NCI-H82 (cell line): Measurements from ENCODE around the gene NTN4.
"Not testable (repeated sequence)": the region's sequence is repeated elsewhere in the genome, so short reads cannot be mapped to it uniquely, and the experiment has no call there.

Experiments
- DNase-seq: peaks from one replicate; lab custom pipeline; 2025; lab: John Stamatoyannopoulos, UW

NTN4 gene

DNA sequence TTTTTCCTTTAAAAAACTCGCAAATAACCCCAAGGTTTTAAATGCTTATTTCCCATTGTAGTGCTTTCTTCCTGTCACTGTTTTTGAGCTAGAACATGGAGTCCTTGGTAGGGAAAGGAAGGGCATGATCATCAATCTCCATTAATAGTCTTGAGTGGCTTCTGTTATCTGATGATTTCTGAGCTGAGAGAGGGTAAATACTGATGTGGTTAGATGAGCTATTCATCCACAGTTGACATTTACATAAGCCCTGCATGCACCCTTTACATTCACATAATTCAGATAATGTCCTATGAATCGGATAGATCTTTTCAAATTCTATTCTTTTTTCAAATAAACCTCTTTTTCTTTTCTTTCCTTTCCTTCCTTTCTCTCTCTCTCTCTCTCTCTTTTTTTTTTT is 81.4 kb downstream of the NTN4 start:
- DNase-seq, result peak; percentile 42

DNA sequence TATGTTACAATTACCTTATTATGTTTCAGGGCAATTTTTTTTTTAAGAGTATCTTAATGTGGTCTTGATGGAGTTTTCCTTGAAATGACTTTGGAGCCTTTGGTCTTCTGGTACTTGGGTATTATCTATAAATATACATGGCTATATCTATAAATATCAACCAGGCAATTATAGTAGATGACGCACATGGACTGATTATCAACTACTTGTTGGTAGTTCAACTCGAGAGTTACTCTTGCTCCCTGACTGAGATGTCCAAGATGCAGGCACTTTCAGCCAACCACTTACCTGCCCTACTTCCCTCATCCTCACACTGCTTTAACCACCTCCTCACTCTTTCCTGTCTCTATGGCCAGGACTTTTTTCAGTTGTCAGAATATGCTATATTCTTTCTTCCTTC is 85.4 kb downstream of the NTN4 start:
- DNase-seq, result no peak

DNA sequence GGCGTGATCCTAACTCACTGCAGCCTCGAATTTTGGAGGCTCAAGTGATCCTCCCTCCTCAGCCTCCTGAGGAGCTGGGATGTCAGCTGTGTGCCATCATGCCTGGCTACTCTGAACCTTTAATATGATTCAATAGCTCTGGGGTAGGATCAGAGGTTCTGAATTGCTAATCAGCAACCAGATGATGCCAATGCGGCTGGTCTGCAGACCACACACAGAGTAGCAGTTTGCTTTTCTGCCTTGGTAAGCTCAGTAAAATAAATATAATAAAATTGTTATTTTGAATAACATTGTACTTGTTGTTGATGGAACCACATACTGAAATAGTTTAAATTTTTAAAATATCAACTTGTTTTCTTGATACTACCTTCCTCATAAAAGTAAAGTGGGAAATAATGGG is 86.6 kb downstream of the NTN4 start:
- DNase-seq, result no peak

DNA sequence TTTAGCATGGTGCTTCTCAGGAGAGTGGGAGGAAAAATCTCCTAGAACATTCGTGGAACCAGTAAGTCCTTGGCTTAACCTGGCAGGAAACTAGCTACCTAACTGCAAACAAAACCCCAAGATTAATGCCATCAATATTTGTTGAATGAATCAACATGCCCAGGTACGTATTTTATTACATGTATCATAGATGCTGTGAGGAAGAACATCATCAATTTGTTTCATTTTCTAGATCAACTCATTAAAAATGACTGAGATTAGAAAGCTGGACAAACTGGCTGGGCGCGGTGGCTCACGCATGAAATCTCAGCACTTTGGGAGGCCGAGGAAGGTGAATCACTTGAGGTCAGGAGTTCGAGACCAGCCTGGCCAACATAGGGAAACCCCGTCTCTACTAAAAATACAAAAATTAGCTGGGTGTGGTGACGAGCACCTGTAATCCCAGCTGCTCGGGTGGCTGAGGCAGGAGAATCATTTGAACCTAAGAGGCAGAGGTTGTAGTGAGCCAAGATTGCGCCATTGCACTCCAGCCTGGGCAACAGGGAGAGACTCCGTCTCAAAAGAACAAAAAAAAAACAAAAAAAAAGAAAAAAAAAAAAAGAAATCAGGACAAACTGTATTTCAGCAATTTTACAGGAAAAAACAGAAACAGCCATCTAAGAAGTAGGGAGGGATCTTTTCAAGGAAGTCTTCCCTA is 88.7 kb downstream of the NTN4 start:
- no peak for DNase-seq

DNA sequence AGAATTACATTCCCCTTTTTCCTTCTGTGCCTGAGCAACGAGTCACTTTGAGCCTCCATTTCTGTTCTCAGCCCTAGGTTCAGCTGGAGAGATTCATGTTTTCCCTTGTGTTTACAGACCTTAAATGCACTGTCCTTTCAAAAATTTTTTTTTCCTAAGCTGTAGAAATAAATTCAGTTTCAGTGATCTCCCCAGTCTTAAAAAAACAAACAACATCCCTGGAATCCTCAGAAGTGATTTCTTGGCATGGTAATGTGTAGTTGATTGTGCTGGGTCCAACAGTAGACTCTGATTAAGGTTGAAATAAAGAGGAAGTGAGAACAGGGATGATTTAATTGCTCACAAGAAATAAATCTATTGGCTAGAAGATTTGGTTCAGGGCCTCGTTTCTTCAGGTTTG is 89.3 kb downstream of the NTN4 start:
- DNase-seq, result no peak

DNA sequence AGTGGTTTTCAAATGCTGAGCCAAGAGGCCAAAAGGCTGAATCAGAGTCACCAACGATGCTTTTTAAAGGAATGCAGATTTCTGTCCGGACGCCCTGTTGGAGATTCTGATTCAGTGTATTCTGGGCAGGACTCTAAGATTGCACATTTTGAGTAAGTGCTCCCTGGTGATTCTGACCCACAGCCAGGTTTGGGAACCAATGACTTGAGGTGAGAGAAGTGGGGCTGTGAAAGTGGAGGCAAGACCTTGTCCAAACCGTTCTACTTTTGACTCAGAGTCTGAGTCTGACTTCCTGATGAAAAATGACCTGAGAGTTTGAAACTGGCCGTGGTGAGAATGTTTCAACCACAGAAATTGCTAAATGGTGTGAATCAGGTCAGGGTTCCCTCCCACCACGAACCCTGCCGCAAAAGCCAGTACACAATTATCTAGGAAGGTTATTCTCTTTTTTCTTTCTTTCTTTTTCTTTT is 90.2 kb downstream of the NTN4 start:
- DNase-seq, result no peak

DNA sequence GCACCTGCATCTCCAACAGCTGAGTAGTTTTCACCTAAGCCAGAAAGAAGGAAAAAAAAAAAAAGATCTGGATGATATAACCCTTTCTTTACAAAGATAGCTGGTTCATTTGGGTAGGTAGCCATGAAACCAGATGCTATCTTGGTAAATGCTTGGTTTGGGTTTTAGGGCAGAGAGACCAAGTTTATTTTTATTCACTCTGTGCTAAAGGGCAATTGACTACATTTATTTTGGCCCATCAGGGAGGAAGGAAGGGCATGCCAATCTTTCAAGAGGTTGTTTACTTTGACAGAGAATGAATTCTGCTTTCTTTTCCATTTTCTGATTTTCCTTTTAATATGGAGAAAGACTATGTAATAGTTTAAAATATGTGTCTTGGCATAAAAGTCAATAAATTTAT is 91.0 kb downstream of the NTN4 start:
- DNase-seq, result no peak

DNA sequence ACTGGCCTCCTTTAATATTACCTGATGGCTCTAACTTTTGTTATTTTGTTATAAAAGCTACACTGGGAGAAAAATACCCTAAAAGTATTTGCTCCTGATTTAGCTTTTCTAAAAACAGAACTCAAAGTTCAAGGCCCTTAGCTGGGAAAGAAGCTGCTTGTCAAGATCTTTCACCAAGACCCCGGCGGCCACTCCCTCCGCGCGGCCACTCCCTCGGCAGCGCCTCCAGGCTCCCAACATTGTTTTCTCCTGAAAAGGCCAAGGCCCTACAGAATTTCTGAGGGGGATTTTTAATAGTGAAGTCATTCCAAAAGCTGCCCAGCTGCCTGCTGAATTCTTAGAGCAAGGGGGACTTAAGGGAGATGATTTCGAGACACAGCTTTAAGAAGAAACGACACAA is 96.4 kb downstream of the NTN4 start:
- DNase-seq, result no peak

DNA sequence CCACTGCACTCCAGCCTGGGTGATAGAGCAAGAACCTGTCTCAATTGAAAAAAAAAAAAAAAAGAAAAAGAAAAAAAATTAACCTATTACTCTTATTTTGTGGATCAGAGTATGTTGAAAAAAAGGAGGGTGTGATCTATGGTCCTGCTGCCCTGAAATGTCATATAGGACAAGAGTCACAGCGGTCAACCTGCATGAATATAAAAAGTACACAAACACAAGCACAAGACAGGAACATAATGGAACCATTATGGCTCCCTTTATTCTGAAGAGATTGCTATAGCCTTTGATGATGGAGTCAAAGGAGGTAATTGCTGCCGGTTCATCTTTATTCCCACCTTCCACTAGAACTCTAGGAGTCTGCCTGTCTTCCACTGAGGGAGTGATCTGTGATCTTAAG is 96.9 kb downstream of the NTN4 start:
- DNase-seq, result no peak

DNA sequence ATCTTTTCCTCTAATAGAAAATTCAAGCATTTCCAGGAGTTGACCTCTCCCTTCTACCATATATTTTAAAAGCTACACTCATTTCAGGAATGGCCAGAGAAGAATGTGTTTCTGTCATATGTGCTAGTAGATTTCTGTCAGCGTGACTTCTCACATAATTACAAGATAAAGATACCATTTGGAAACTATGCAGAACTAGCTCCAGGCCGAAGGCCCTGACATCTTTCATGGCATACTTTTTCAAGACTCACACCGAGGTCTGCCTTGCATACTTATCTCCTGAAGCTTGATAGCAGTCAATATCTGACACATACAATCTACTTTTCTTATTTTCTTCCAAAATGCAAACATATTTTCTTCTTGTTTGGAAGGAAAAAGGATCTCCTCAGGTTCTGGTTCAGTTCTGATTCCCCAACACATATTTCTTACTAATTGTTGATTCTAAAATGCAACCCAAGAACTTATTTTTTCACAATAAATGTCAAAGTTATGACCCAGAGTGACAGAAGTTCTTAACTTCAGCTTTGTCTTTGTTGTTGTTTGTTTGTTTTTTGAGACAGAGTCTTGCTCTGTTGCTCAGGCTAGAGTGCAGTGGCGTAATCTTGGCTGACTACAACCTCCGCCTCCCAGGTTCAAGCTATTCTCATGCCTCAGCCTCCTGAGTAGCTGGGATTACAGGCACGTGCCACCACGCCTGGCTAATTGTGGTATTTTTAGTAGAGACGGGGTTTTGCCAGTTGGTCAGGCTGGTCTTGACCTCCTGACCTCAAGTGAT is 99.5 kb downstream of the NTN4 start:
- no peak for DNase-seq

DNA sequence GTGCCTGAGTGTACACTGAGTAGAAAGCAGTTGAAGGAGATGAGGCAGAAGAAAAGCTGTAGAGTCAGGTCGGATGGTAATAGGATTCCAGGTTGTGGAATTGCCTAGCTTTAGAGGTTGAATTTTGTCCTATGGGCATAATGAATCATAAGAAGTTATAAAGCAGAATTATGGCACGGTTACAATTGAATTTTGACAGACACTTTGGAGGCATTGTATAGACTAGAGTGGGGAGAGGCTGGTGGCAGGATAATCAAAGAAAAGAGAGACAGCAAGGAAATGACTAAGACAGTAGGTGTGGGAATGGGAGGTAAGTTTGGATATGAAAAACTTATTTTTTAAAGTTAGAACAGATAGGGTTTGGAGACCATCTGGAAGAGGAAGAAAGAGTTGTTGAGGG is 102.6 kb downstream of the NTN4 start:
- DNase-seq, result no peak

DNA sequence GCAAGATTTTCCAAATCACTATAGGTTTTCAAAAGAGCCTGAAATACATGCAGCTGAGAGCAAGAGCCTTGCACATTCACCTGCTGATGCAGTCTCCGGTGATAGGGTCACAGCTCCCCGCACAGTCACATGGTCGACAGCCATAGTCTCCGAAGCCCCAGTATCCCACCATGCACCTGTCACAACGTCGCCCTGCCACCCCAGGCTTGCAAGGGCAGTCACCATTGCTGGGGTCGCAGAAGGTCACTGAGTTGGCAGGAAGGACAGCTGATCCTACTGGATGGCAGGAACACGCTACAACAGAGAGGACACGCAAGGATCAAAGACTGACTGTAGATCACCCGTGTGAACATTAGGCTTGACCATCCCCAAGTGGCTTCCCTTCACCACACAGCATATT is 107.1 kb downstream of the NTN4 start:
- no peak for DNase-seq

DNA sequence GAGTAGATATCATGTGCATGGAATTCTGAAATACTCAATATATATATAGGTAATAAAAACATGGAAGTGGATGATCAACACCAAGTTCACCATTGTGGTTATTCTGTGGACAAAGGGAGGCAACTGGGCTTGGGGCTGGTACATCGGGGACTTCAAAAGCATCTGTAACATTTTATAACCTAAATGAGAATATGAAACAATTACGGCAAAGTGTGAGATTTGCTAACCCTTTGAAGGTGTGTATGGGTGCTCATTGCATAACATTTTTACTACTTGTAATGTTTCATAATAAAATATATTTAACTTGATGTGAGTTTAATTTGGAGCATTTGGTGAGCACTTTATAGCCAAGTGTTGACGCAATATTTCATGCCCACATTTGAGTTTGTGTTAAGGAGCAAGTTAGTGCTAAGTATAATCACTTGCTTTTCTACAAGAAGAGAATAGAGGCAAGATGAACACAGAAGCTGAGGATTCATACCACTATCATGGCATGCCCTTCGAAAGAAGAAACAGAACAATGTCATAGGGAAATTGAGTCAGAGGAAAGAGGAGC is 109.3 kb downstream of the NTN4 start:
- no peak for DNase-seq

DNA sequence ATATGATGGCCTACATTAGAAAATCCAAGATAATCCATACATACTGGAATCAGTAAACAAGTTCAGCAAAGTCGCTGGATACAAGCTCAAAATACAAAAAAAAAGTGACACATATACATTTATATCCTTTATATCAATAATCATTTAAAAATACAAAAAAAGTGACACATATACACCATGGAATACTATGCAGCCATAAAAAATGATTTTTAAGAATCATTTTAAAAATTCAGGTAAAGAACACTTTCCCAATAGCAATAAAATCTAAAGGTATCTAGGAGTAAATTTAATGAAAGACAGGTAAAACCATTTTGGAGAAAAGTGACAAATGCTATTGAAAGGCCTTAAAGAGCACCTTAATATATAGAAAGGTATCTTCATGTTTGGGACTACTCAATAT is 111.9 kb downstream of the NTN4 start:
- DNase-seq, result no peak

DNA sequence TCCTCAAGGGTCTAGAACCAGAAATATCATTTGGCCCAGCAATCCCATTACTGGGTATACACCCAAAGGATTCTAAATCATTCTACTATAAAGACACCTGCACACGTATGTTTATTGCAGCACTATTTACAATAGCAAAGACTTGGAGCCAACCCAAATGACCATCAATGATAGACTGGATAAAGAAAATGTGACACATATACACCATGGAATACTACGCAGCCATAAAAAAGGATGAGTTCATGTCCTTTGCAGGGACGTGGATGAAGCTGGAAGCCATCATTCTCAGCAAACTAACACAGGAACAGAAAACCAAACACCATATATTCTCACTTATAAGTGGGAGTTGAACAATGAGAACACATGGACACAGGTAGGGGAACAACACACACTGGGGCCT is 112.8 kb downstream of the NTN4 start:
- DNase-seq, result not testable (repeated sequence)

DNA sequence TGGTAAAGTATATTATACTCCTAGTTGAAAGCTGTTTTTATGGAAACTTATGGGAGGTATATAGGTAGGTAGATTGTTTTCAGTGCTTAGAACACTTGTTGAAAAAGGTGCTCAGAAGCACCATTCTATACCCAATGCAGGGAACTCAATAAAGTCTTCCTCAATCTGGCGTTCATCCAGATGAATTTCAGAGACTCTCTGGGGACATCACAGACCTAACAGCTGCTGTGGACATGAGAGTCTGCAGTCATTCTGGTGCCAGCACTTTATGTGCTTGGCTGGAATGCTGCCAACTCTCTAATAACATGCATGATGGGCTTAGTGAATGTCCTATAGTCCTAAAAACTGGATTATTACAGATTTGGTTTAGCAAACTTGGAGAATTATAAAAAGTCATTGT is 115.9 kb downstream of the NTN4 start:
- DNase-seq, result peak; percentile 99

DNA sequence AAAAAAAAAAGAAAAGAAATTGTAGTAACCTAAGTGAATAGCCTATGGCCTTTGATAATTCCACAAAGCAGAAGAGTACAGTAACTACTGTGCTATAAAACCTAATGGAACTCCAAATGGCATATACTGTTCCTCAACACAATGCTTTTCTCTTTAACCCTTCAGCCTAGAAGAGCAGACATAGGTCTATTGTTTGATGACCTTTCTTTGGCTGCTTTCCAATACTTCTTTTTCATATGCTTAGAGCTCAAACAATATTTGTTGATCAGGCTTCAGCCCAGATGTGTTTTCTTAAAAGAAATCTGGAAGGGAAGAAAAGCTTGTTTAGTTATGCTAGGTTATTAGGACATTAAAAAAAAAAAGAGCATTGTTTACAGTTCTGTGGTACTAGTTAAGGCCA is 116.4 kb downstream of the NTN4 start:
- peak; percentile 72 for DNase-seq

DNA sequence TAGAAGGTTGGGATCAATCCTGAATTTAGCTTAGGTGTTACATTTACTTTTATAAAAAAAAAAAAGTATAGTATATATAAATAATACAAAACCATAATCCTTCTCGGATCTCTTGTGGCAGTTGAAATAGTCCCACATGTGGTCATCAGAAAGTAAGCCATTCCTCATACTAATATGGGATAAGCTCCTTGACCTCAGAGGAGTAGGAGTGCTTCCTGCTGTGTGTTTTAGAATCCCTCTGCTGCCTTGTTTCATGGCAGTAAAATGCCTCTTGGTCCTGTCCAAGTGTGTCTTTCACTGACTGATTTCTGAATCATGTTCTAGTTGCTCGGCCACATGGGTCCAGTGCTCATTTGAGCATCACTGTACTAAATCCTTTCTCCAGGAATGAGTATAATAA is 117.0 kb downstream of the NTN4 start:
- peak; percentile 69 for DNase-seq

DNA sequence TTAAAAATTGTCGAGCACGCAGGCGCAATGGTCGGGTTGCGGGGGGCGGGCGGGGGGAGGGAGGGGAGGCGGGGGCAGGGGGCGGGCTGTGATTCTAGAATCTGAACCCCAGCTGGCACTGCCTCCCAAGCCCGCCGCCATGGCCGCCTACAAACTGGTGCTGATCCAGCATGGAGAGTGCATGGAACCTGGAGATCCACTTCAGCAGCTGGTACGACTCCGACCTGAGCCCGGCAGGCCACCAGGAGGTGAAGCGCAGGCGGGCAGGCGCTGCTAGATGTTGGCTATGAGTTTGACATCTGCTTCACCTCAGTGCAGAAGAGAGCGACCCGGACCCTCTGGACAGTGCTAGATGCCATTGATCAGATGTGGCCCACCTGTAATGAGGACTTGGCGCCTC is 118.4 kb downstream of the NTN4 start:
- no peak for DNase-seq

DNA sequence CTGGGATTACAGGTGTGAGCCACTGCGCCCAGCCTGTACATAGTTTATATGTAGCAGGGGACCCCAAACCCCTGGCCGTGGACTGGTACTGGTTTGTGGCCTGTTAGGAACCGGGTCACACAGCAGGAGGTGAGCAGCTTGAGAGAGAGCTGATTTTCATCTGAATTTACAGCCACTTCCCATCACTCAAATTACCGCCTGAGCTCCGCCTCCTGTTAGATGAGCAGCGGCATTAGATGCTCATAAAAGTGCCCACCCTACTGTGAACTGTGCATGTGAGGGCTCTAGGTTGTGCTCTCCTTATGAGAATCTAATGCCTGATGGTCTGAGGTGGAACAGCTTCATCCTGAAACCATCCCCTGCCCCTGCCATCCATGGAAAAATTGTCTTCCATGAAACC is 119.3 kb downstream of the NTN4 start:
- DNase-seq, result no peak

DNA sequence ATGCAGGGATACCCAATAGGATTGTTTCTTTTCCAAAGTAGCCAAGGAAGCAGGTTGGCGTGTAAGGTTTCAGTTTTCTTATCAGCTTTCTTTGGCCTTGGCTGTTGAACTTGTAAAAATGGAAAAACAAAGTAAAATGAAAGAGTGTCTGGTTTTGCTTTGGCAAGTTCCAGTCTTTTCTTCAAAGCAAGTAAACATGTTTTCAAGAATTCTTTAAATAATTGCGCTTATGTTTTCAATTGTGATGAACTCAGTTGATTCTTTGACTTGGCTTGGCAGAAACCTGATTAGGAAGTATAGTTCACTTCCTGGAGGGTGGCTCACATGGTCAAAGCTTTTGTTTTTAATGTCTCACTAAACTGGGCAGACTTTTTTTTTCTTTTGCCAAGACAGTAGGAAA is 127.0 kb downstream of the NTN4 start:
- no peak for DNase-seq

DNA sequence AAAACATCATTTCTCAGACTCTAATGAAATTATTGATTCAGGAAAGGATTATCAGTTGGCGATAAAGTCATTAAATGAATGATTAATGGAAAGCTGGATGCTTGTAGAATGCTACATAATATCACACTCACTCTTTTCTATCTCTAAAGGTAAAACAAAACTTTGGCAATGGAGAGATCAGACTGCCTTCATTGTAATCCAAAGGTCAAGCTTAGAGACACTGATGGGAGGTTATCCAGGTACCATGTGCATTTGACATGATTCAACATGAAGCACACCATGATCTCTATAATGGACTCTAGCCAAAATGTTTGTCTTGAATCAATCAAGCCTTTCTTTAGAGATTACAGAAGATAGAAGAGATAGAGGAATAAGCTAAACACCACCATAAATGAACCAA is 129.2 kb downstream of the NTN4 start:
- DNase-seq, result no peak

DNA sequence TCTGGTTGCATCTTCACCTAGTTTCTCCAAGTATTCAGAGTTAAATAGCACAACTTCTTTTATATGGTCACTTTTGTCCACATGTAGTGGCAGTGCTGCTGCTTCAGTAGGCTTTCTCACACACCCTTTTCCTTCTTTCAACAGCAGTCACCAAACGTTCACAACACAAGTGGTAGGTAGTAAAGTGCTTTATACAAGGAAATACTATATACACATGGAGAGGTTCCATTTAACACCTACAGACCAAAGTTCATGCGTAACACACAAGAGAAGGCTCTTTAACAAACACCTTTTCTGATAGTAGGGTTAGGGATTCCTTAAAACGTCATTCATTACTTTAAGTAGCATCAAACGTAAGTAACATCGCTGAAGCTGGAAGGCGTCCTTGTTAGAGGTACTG is 132.2 kb downstream of the NTN4 start:
- no peak for DNase-seq
